GM06990 (cell line): Measurements from ENCODE around the gene ADAP1.

ENCODE experiments used
- DNase-seq: peaks from one replicate; pipeline ENCODE4 v3.0.0-alpha.2; 2011; ENCODE audit not compliant: insufficient read length; ENCODE audit errors: extremely low read depth
- H3K27me3 ChIP-seq: replicated peaks from 2 replicates; pipeline ENCODE4 v1.6.0; 2011; ENCODE audit warnings: low read length; ENCODE audit not compliant: control insufficient read depth, insufficient read depth
- H3K36me3 ChIP-seq: 2 replicates; pipeline ENCODE4 v1.5.1; 2011; ENCODE audit warnings: low read length; ENCODE audit not compliant: control insufficient read depth, insufficient read depth
- H3K4me3 ChIP-seq: replicated peaks from 2 replicates; pipeline ENCODE4 v1.5.1; 2011; ENCODE audit warnings: low read depth, mild to moderate bottlenecking, control low read depth, low read length
- CTCF ChIP-seq: IDR thresholded peaks from 2 replicates; pipeline ENCODE4 v1.5.1; 2011; ENCODE audit warnings: low read length, control low read depth, mild to moderate bottlenecking, inconsistent platforms; ENCODE audit not compliant: insufficient read depth, poor library complexity, severe bottlenecking

The ADAP1 gene

GRCh38 chr7:983616-984071 lies 29.2 kb upstream of the ADAP1 start:
- no peak for TF ChIP-seq CTCF
- Histone ChIP-seq H3K4me3 (no peak overlapping the region), H3K27me3 (no peaks in the 10 kb centered on the region; the same call in 1 of the 2 replicates), H3K36me3 (no peaks in the 10 kb centered on the region)
- DNase-seq, result no peak

- H3K4me3 ChIP-seq, result no peak within 1 kb of the TSS
- no peak for TF ChIP-seq CTCF
- H3K27me3 ChIP-seq, result no peaks in the 10 kb centered on the region; the same call in 1 of the 2 replicates
- no peak for DNase-seq
- H3K36me3 ChIP-seq, result no peaks in the 10 kb centered on the region
Observed at GRCh38 chr7:983004-983615, 28.6 kb upstream of the ADAP1 start, which contains the start of gene CYP2W1. TSS of gene CYP2W1 (plus strand) at chr7:983181. CDS start at chr7:983212, 31 bp downstream.

- Histone ChIP-seq H3K36me3 (no peaks in the 10 kb centered on the region), H3K4me3 (no peak overlapping the region), H3K27me3 (no peaks in the 10 kb centered on the region; the same call in 1 of the 2 replicates)
- no peak for DNase-seq
- no peak for TF ChIP-seq CTCF
Observed at GRCh38 chr7:982511-983003, 28.1 kb upstream of the ADAP1 start.

- Histone ChIP-seq H3K4me3 (no peak overlapping the region), H3K36me3 (no peaks in the 10 kb centered on the region), H3K27me3 (no peaks in the 10 kb centered on the region; the same call in 1 of the 2 replicates)
- no peak for DNase-seq
- TF ChIP-seq CTCF, result no peak
Observed at GRCh38 chr7:981793-982510, 27.5 kb upstream of the ADAP1 start.

- H3K4me3 ChIP-seq, result no peak overlapping the region
- no peak for DNase-seq
- TF ChIP-seq CTCF, result no peak
- H3K36me3 ChIP-seq, result no peaks in the 10 kb centered on the region
- H3K27me3 ChIP-seq, result no peaks in the 10 kb centered on the region
Observed at GRCh38 chr7:979886-980571, 25.5 kb upstream of the ADAP1 start.
